Loucy (cell line): ENCODE data around the gene BSN.
"Not testable (repeated sequence)": the region's sequence is repeated elsewhere in the genome, so short reads cannot be mapped to it uniquely, and the experiment has no call there.

Experiments used
- EZH2phosphoT487 ChIP-seq: fragments of 200-600 bp; IDR thresholded peaks from 2 replicates; pipeline ENCODE4 v1.6.1; 2018; ENCODE audit warnings: antibody characterized with exemption, mild to moderate bottlenecking, moderate library complexity, borderline replicate concordance
- TF ChIP-seq, protein P1 (sequence below): fragments of 200-600 bp; sonication (generic); conservative IDR thresholded peaks from 2 replicates; pipeline ENCODE4 v1.5.1; 2014; ENCODE audit warnings: mild to moderate bottlenecking, antibody characterized with exemption, low read length

GRCh38 chr3:49687424-49687795 lies 133.1 kb downstream of the BSN start:
- TF ChIP-seq, protein P1, sequence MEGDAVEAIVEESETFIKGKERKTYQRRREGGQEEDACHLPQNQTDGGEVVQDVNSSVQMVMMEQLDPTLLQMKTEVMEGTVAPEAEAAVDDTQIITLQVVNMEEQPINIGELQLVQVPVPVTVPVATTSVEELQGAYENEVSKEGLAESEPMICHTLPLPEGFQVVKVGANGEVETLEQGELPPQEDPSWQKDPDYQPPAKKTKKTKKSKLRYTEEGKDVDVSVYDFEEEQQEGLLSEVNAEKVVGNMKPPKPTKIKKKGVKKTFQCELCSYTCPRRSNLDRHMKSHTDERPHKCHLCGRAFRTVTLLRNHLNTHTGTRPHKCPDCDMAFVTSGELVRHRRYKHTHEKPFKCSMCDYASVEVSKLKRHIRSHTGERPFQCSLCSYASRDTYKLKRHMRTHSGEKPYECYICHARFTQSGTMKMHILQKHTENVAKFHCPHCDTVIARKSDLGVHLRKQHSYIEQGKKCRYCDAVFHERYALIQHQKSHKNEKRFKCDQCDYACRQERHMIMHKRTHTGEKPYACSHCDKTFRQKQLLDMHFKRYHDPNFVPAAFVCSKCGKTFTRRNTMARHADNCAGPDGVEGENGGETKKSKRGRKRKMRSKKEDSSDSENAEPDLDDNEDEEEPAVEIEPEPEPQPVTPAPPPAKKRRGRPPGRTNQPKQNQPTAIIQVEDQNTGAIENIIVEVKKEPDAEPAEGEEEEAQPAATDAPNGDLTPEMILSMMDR = not testable (repeated sequence)
- TF ChIP-seq EZH2phosphoT487 = not testable (repeated sequence)
